A549 (cell line): ENCODE measurements around the gene DIP2C. TPM values are rescaled to one million over a fixed set of nuclear protein-coding genes. Genes with fewer than 3 reads are reported as not detected.

Source experiments
- ATAC-seq, 2 experiments: fragments of 200-7000 bp in 1 of 2; fragments of >200 bp in 1 of 2; cut with Nextera tagmentation in 1 of 2; cut with Tn5 transposase in 1 of 2; 3 replicates each; pipeline versions ENCODE4 v1.8.0 to v1.9.1; 2018 to 2020; ENCODE audit warnings: mild to moderate bottlenecking in 1 of 2, moderate library complexity in 1 of 2
- CTCF ChIA-PET: fragments of 300-600 bp; sonication (Branson Sonifier 250); formaldehyde crosslinking; extraction: SDS; loops from one replicate; lab custom pipeline; 2021; ENCODE audit warnings: antibody characterized with exemption, inconsistent platforms; lab: Yijun Ruan, JAX
- POLR2A ChIA-PET: fragments of 350-600 bp; formaldehyde crosslinking; extraction: SDS; loops from one replicate; lab custom pipeline; 2021; ENCODE audit warnings: antibody characterized with exemption, inconsistent platforms; lab: Yijun Ruan, JAX
- DNase-seq, 2 experiments: peaks; one replicate each; pipeline versions ENCODE4 v3.0.0 to v3.0.0-alpha.2; 2011 to 2016; ENCODE audit warnings: low read depth in 1 of 2, low spot score in 1 of 2
- FAIRE-seq: peaks from 2 replicates; lab custom pipeline; 2011; peaks lifted over from hg19 to GRCh38; lab: Jason Lieb, UNC
- H3K27ac ChIP-seq, 2 experiments: fragments of >200 bp; sonication (Bioruptor Twin); formaldehyde crosslinking; 3 replicates each; pipeline ENCODE4 v1.5.1; 2016 to 2017
- H3K4me1 ChIP-seq: fragments of >200 bp; sonication (Bioruptor Twin); formaldehyde crosslinking; 3 replicates; pipeline ENCODE4 v1.6.1; 2016
- H3K4me2 ChIP-seq: fragments of >200 bp; sonication (Bioruptor Twin); formaldehyde crosslinking; 3 replicates; pipeline ENCODE4 v1.6.1; 2016
- H3K4me3 ChIP-seq: fragments of >200 bp; sonication (Bioruptor Twin); formaldehyde crosslinking; 3 replicates; pipeline ENCODE4 v1.5.1; 2016
- H3K9me3 ChIP-seq: fragments of >200 bp; sonication (Bioruptor Twin); formaldehyde crosslinking; 3 replicates; pipeline ENCODE4 v1.6.1; 2016
- BHLHE40 ChIP-seq: IDR thresholded peaks from 2 replicates; pipeline ENCODE4 v1.6.1; 2012; ENCODE audit warnings: low read depth, low read length, inconsistent platforms
- CBX8 ChIP-seq: fragments of 200-600 bp; sonication (generic); IDR thresholded peaks from 2 replicates; pipeline ENCODE4 v1.6.1; 2016
- CEBPB ChIP-seq, 2 experiments: fragments of >200 bp in 1 of 2; sonication (Bioruptor Twin) in 1 of 2; formaldehyde crosslinking in 1 of 2; IDR thresholded peaks; 2 replicates each; pipeline ENCODE4 v1.6.1; 2012 to 2016
- EHF ChIP-seq: fragments of 250-450 bp; sonication (Bioruptor Pico); IDR thresholded peaks from 2 replicates; pipeline ENCODE4 v1.5.0; 2020; ENCODE audit warnings: mild to moderate bottlenecking
- FOSB ChIP-seq: fragments of 250-450 bp; sonication (Bioruptor Pico); IDR thresholded peaks from 2 replicates; pipeline ENCODE4 v1.5.0; 2020; ENCODE audit warnings: mild to moderate bottlenecking, moderate library complexity
- FOSL2 ChIP-seq, 2 experiments: fragments of 450-650 bp in 1 of 2; fragments of >200 bp in 1 of 2; sonication (Bioruptor Twin) in 1 of 2; formaldehyde crosslinking; IDR thresholded peaks; 2 replicates each; pipeline versions ENCODE4 v1.5.0 to v1.6.1; 2016 to 2020; ENCODE audit warnings: mild to moderate bottlenecking in 1 of 2, moderate library complexity in 1 of 2
- HDAC2 ChIP-seq: fragments of 200-600 bp; sonication (generic); IDR thresholded peaks from 2 replicates; pipeline ENCODE4 v1.6.1; 2016
- HOXA7 ChIP-seq: fragments of 250-450 bp; sonication (Bioruptor Pico); IDR thresholded peaks from 2 replicates; pipeline ENCODE4 v1.5.0; 2020; ENCODE audit warnings: mild to moderate bottlenecking, moderate library complexity
- HOXB13 ChIP-seq: fragments of 250-450 bp; sonication (Bioruptor Pico); IDR thresholded peaks from 2 replicates; pipeline ENCODE4 v1.5.0; 2020; ENCODE audit warnings: low read depth, mild to moderate bottlenecking, moderate library complexity
- HOXB5 ChIP-seq: fragments of 250-450 bp; sonication (Bioruptor Pico); IDR thresholded peaks from 2 replicates; pipeline ENCODE4 v1.5.0; 2020; ENCODE audit warnings: mild to moderate bottlenecking, moderate library complexity
- JUNB ChIP-seq: fragments of >200 bp; sonication (Bioruptor Twin); formaldehyde crosslinking; IDR thresholded peaks from 2 replicates; pipeline ENCODE4 v1.6.1; 2016
- MAZ ChIP-seq: fragments of 150-350 bp; IDR thresholded peaks from 2 replicates; pipeline ENCODE4 v1.6.1; 2014; ENCODE audit warnings: antibody characterized with exemption, low read depth, low read length, borderline replicate concordance
- NFE2L2 ChIP-seq: fragments of 150-350 bp; conservative IDR thresholded peaks from 2 replicates; pipeline ENCODE4 v1.6.1; 2014; ENCODE audit warnings: low read length
- NR3C1 ChIP-seq: fragments of >200 bp; sonication (Bioruptor Twin); formaldehyde crosslinking; IDR thresholded peaks from 3 replicates; pipeline ENCODE4 v1.6.1; 2017
- PHF8 ChIP-seq: fragments of 200-600 bp; sonication (generic); IDR thresholded peaks from 2 replicates; pipeline ENCODE4 v1.6.1; 2016; ENCODE audit warnings: low read depth, mild to moderate bottlenecking, antibody characterized with exemption, moderate library complexity, borderline replicate concordance
- RAD21 ChIP-seq, 2 experiments: fragments of >200 bp in 1 of 2; sonication (Bioruptor Twin) in 1 of 2; formaldehyde crosslinking in 1 of 2; IDR thresholded peaks in 1 of 2; conservative IDR thresholded peaks in 1 of 2; 2 replicates in 1 of 2; 3 replicates in 1 of 2; pipeline ENCODE4 v1.6.1; 2012 to 2018; ENCODE audit warnings: inconsistent platforms in 1 of 2
- RCOR1 ChIP-seq: fragments of 150-350 bp; IDR thresholded peaks from 2 replicates; pipeline ENCODE4 v1.6.1; 2014; ENCODE audit warnings: antibody characterized with exemption, low read length, low read depth
- SMC3 ChIP-seq: fragments of >200 bp; sonication (Bioruptor Twin); formaldehyde crosslinking; IDR thresholded peaks from 3 replicates; pipeline ENCODE4 v1.6.1; 2018; ENCODE audit warnings: inconsistent platforms
- SREBF2 ChIP-seq: fragments of 450-650 bp; IDR thresholded peaks from 2 replicates; pipeline ENCODE4 v1.6.1; 2014; ENCODE audit warnings: mild to moderate bottlenecking, moderate library complexity
- ZNF302 ChIP-seq: fragments of 250-450 bp; sonication (Bioruptor Pico); IDR thresholded peaks from 2 replicates; pipeline ENCODE4 v1.9.0; 2021; ENCODE audit warnings: inconsistent platforms, mild to moderate bottlenecking, moderate library complexity
- ZSCAN20 ChIP-seq: fragments of 250-450 bp; sonication (Bioruptor Pico); IDR thresholded peaks from 2 replicates; pipeline ENCODE4 v1.8.0; 2022; ENCODE audit warnings: mild to moderate bottlenecking, moderate library complexity
- WGBS: methylation state at CpG from one replicate; pipeline ENCODE4 v1.1.6; 2017; ENCODE audit errors: missing lambda C conversion rate; 5-methylcytosine and 5-hydroxymethylcytosine counted together
- polyA plus RNA-seq, 4 experiments: library from polyadenylated mRNA; depleted of rRNA in 3 of 4; stranded (reverse); fragments of >200 nt; fragmentation: RNase III in 1 of 4; extraction: RNeasy Plus Mini Kit Qiagen cat#74134 plus additional on column Dnase treatment in 1 of 4; gene quantifications; 2 replicates in 3 of 4; 3 replicates in 1 of 4; pipeline ENCODE4 v1.2.3, GENCODE V29; 2011 to 2017
- TF ChIP-seq, protein P1 (sequence below): fragments of 150-350 bp; IDR thresholded peaks from 2 replicates; pipeline ENCODE4 v1.6.1; 2014; ENCODE audit warnings: low read depth, mild to moderate bottlenecking, low read length
- TF ChIP-seq, protein P2 (sequence below): fragments of >200 bp; sonication (Bioruptor Twin); formaldehyde crosslinking; IDR thresholded peaks from 3 replicates; pipeline ENCODE4 v1.5.1; 2016
- TF ChIP-seq, protein P3 (sequence below): fragments of 250-450 bp; sonication (Bioruptor Pico); IDR thresholded peaks from 2 replicates; pipeline ENCODE4 v1.5.0; 2020; ENCODE audit warnings: low read depth, mild to moderate bottlenecking, moderate library complexity

Gene DIP2C
- polyA plus RNA-seq, 2 of the 4 experiments (the other 2 are of a cell fraction) = 3.7 to 5.0 TPM

GRCh38 chr10:327889-328852, 361.3 kb downstream of the DIP2C start:
- CTCF ChIA-PET = interaction anchor here (2.5 kb wide), 1 partner anchor 10 kb away, joined by 15 read pairs; no protein-coding TSS in a partner anchor
- WGBS = 91% methylated on average over 17 of the region's 22 CpGs
- TF ChIP-seq FOSB (CRISPR knock-in tag) = no peak
- TF ChIP-seq CEBPB (IDR thresholded peaks at IDR 0.05) = peak in 1 of 2 experiments; percentile 6; a peak in 1 of 4 replicates
- Histone ChIP-seq H3K4me2 (peak overlapping the region; percentile 98; the same call in 2 of the 3 replicates), H3K4me1 (peaks cover 26% of the 10 kb centered on the region), H3K27ac (peak overlapping the region; percentile 12 to 92; a peak in 1 of 6 replicates), H3K4me3 (no peak overlapping the region), H3K9me3 (no peaks in the 10 kb centered on the region)
- ATAC-seq (no peak), DNase-seq (no peak), FAIRE-seq (peak; percentile 36)
- POLR2A ChIA-PET = interaction anchor here (0.5 kb wide), 1 partner anchor 192 kb away, joined by 3 read pairs; no protein-coding TSS in a partner anchor

GRCh38 chr10:326894-327635, 362.4 kb downstream of the DIP2C start:
- no peak for ATAC-seq
- DNase-seq = no peak
- WGBS = 92% methylated on average over 29 of the region's 29 CpGs
- Histone ChIP-seq H3K4me3 (no peak overlapping the region), H3K4me2 (no peak overlapping the region), H3K27ac (no peak overlapping the region), H3K4me1 (peaks cover 26% of the 10 kb centered on the region), H3K9me3 (no peaks in the 10 kb centered on the region)
- TF ChIP-seq, protein P1, sequence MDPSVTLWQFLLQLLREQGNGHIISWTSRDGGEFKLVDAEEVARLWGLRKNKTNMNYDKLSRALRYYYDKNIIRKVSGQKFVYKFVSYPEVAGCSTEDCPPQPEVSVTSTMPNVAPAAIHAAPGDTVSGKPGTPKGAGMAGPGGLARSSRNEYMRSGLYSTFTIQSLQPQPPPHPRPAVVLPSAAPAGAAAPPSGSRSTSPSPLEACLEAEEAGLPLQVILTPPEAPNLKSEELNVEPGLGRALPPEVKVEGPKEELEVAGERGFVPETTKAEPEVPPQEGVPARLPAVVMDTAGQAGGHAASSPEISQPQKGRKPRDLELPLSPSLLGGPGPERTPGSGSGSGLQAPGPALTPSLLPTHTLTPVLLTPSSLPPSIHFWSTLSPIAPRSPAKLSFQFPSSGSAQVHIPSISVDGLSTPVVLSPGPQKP = no peak
- TF ChIP-seq NFE2L2 (no peak), NR3C1 (no peak), MAZ (no peak), SREBF2 (no peak), ZSCAN20 (CRISPR knock-in tag) (no peak), HOXB13 (no peak), JUNB (no peak), EHF (CRISPR knock-in tag) (no peak), RAD21 (conservative IDR thresholded peaks at IDR 0.05 in 1 of 2, IDR thresholded peaks at IDR 0.05 in 1 of 2) (no peak), ZNF302 (CRISPR knock-in tag) (no peak), BHLHE40 (no peak), HOXA7 (CRISPR knock-in tag) (no peak), CEBPB (IDR thresholded peaks at IDR 0.05) (no peak), CBX8 (no peak), HOXB5 (CRISPR knock-in tag) (no peak)
- POLR2A ChIA-PET = no interaction called here
- no peak for FAIRE-seq
- CTCF ChIA-PET = interaction anchor here (0.8 kb wide), 1 partner anchor 11 kb away, joined by 3 read pairs; no protein-coding TSS in a partner anchor

- FAIRE-seq (no peak), ATAC-seq (no peak), DNase-seq (no peak)
- POLR2A ChIA-PET = no interaction called here
- 93% methylated on average over 11 of the region's 11 CpGs for WGBS
- H3K4me2 ChIP-seq = no peak overlapping the region
- CTCF ChIA-PET = interaction anchor here (0.8 kb wide), 1 partner anchor 10 kb away, joined by 3 read pairs; no protein-coding TSS in a partner anchor
- H3K9me3 ChIP-seq = no peaks in the 10 kb centered on the region
- peaks cover 26% of the 10 kb centered on the region for H3K4me1 ChIP-seq
- no peak overlapping the region for H3K4me3 ChIP-seq
- H3K27ac ChIP-seq = no peak overlapping the region
- TF ChIP-seq RCOR1 (no peak), NR3C1 (no peak), JUNB (no peak), HOXB13 (no peak), FOSL2 (IDR thresholded peaks at IDR 0.05) (no peak), FOSL2 (CRISPR knock-in tag; IDR thresholded peaks at IDR 0.05) (no peak), ZSCAN20 (CRISPR knock-in tag) (no peak), PHF8 (no peak), HDAC2 (no peak), ZNF302 (CRISPR knock-in tag) (no peak), SMC3 (no peak), HOXB5 (CRISPR knock-in tag) (no peak), NFE2L2 (no peak)
- TF ChIP-seq, protein P1 = no peak
- TF ChIP-seq, protein P2, sequence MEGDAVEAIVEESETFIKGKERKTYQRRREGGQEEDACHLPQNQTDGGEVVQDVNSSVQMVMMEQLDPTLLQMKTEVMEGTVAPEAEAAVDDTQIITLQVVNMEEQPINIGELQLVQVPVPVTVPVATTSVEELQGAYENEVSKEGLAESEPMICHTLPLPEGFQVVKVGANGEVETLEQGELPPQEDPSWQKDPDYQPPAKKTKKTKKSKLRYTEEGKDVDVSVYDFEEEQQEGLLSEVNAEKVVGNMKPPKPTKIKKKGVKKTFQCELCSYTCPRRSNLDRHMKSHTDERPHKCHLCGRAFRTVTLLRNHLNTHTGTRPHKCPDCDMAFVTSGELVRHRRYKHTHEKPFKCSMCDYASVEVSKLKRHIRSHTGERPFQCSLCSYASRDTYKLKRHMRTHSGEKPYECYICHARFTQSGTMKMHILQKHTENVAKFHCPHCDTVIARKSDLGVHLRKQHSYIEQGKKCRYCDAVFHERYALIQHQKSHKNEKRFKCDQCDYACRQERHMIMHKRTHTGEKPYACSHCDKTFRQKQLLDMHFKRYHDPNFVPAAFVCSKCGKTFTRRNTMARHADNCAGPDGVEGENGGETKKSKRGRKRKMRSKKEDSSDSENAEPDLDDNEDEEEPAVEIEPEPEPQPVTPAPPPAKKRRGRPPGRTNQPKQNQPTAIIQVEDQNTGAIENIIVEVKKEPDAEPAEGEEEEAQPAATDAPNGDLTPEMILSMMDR = no peak
- TF ChIP-seq, protein P3, sequence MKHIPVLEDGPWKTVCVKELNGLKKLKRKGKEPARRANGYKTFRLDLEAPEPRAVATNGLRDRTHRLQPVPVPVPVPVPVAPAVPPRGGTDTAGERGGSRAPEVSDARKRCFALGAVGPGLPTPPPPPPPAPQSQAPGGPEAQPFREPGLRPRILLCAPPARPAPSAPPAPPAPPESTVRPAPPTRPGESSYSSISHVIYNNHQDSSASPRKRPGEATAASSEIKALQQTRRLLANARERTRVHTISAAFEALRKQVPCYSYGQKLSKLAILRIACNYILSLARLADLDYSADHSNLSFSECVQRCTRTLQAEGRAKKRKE (CRISPR knock-in tag) = no peak
These were observed 363.1 kb downstream of the DIP2C start for GRCh38 chr10:326350-326749.
